A549 (cell line): ENCODE measurements around the gene IL6R. TPM values are rescaled to one million over a fixed set of nuclear protein-coding genes. Genes with fewer than 3 reads are reported as not detected.

Experiments
- ATAC-seq, 2 experiments: fragments of 200-7000 bp in 1 of 2; fragments of >200 bp in 1 of 2; cut with Nextera tagmentation in 1 of 2; cut with Tn5 transposase in 1 of 2; 3 replicates each; pipeline versions ENCODE4 v1.8.0 to v1.9.1; 2018 to 2020; ENCODE audit warnings: mild to moderate bottlenecking in 1 of 2, moderate library complexity in 1 of 2
- CTCF ChIA-PET: fragments of 300-600 bp; sonication (Branson Sonifier 250); formaldehyde crosslinking; extraction: SDS; loops from one replicate; lab custom pipeline; 2021; ENCODE audit warnings: antibody characterized with exemption, inconsistent platforms; lab: Yijun Ruan, JAX
- POLR2A ChIA-PET: fragments of 350-600 bp; formaldehyde crosslinking; extraction: SDS; loops from one replicate; lab custom pipeline; 2021; ENCODE audit warnings: antibody characterized with exemption, inconsistent platforms; lab: Yijun Ruan, JAX
- DNase-seq, 2 experiments: peaks; one replicate each; pipeline versions ENCODE4 v3.0.0 to v3.0.0-alpha.2; 2011 to 2016; ENCODE audit warnings: low read depth in 1 of 2, low spot score in 1 of 2
- FAIRE-seq: peaks from 2 replicates; lab custom pipeline; 2011; peaks lifted over from hg19 to GRCh38; lab: Jason Lieb, UNC
- H3K27ac ChIP-seq, 2 experiments: fragments of >200 bp; sonication (Bioruptor Twin); formaldehyde crosslinking; 3 replicates each; pipeline ENCODE4 v1.5.1; 2016 to 2017
- H3K4me1 ChIP-seq: fragments of >200 bp; sonication (Bioruptor Twin); formaldehyde crosslinking; 3 replicates; pipeline ENCODE4 v1.6.1; 2016
- H3K4me2 ChIP-seq: fragments of >200 bp; sonication (Bioruptor Twin); formaldehyde crosslinking; 3 replicates; pipeline ENCODE4 v1.6.1; 2016
- H3K4me3 ChIP-seq: fragments of >200 bp; sonication (Bioruptor Twin); formaldehyde crosslinking; 3 replicates; pipeline ENCODE4 v1.5.1; 2016
- H3K9me3 ChIP-seq: fragments of >200 bp; sonication (Bioruptor Twin); formaldehyde crosslinking; 3 replicates; pipeline ENCODE4 v1.6.1; 2016
- CBX2 ChIP-seq: fragments of 200-600 bp; sonication (generic); IDR thresholded peaks from 2 replicates; pipeline ENCODE4 v1.6.1; 2016; ENCODE audit warnings: low read depth, mild to moderate bottlenecking, borderline replicate concordance
- CEBPB ChIP-seq, 2 experiments: fragments of >200 bp in 1 of 2; sonication (Bioruptor Twin) in 1 of 2; formaldehyde crosslinking in 1 of 2; IDR thresholded peaks; 2 replicates each; pipeline ENCODE4 v1.6.1; 2012 to 2016
- FOSL2 ChIP-seq, 2 experiments: fragments of 450-650 bp in 1 of 2; fragments of >200 bp in 1 of 2; sonication (Bioruptor Twin) in 1 of 2; formaldehyde crosslinking; IDR thresholded peaks; 2 replicates each; pipeline versions ENCODE4 v1.5.0 to v1.6.1; 2016 to 2020; ENCODE audit warnings: mild to moderate bottlenecking in 1 of 2, moderate library complexity in 1 of 2
- HEYL ChIP-seq: fragments of 250-450 bp; sonication (Bioruptor Pico); IDR thresholded peaks from 2 replicates; pipeline ENCODE4 v1.8.0; 2021; ENCODE audit warnings: mild to moderate bottlenecking, moderate library complexity
- JUN ChIP-seq, 2 experiments: fragments of >200 bp; sonication (Bioruptor Twin); formaldehyde crosslinking; IDR thresholded peaks; 2 replicates in 1 of 2; 3 replicates in 1 of 2; pipeline ENCODE4 v1.6.1; 2016 to 2017
- KDM1A ChIP-seq: fragments of 200-600 bp; sonication (generic); IDR thresholded peaks from 2 replicates; pipeline ENCODE4 v1.6.1; 2016; ENCODE audit warnings: low read depth, mild to moderate bottlenecking
- MAFK ChIP-seq: fragments of 450-650 bp; IDR thresholded peaks from 2 replicates; pipeline ENCODE4 v1.6.1; 2014; ENCODE audit not compliant: partially characterized antibody
- MYC ChIP-seq: IDR thresholded peaks from 2 replicates; pipeline ENCODE4 v1.6.1; 2012; ENCODE audit warnings: mild to moderate bottlenecking, inconsistent platforms, low read length, improper control_type of control experiment, borderline replicate concordance
- NPAS2 ChIP-seq: fragments of 250-450 bp; sonication (Bioruptor Pico); IDR thresholded peaks from 2 replicates; pipeline ENCODE4 v1.8.0; 2022; ENCODE audit warnings: mild to moderate bottlenecking, moderate library complexity, borderline replicate concordance
- PHF8 ChIP-seq: fragments of 200-600 bp; sonication (generic); IDR thresholded peaks from 2 replicates; pipeline ENCODE4 v1.6.1; 2016; ENCODE audit warnings: low read depth, mild to moderate bottlenecking, antibody characterized with exemption, moderate library complexity, borderline replicate concordance
- POLR2A ChIP-seq: IDR thresholded peaks from 2 replicates; pipeline ENCODE4 v1.6.1; 2012; ENCODE audit warnings: mild to moderate bottlenecking, low read length
- RAD21 ChIP-seq, 2 experiments: fragments of >200 bp in 1 of 2; sonication (Bioruptor Twin) in 1 of 2; formaldehyde crosslinking in 1 of 2; IDR thresholded peaks in 1 of 2; conservative IDR thresholded peaks in 1 of 2; 2 replicates in 1 of 2; 3 replicates in 1 of 2; pipeline ENCODE4 v1.6.1; 2012 to 2018; ENCODE audit warnings: inconsistent platforms in 1 of 2
- TFCP2L1 ChIP-seq: fragments of 250-450 bp; sonication (Bioruptor Pico); IDR thresholded peaks from 2 replicates; pipeline ENCODE4 v1.5.0; 2021; ENCODE audit warnings: mild to moderate bottlenecking
- ZFP36 ChIP-seq: fragments of 450-650 bp; IDR thresholded peaks from 2 replicates; pipeline ENCODE4 v1.6.1; 2014; ENCODE audit warnings: borderline replicate concordance; ENCODE audit not compliant: partially characterized antibody
- WGBS: methylation state at CpG from one replicate; pipeline ENCODE4 v1.1.6; 2017; ENCODE audit errors: missing lambda C conversion rate; 5-methylcytosine and 5-hydroxymethylcytosine counted together
- polyA plus RNA-seq, 4 experiments: library from polyadenylated mRNA; depleted of rRNA in 3 of 4; stranded (reverse); fragments of >200 nt; fragmentation: RNase III in 1 of 4; extraction: RNeasy Plus Mini Kit Qiagen cat#74134 plus additional on column Dnase treatment in 1 of 4; gene quantifications; 2 replicates in 3 of 4; 3 replicates in 1 of 4; pipeline ENCODE4 v1.2.3, GENCODE V29; 2011 to 2017
- TF ChIP-seq, protein P1 (sequence below): fragments of 250-450 bp; sonication (Bioruptor Pico); IDR thresholded peaks from 2 replicates; pipeline ENCODE4 v1.5.0; 2021; ENCODE audit warnings: mild to moderate bottlenecking, moderate library complexity, borderline replicate concordance
- TF ChIP-seq, protein P2 (sequence below): fragments of >200 bp; sonication (Bioruptor Twin); formaldehyde crosslinking; IDR thresholded peaks from 3 replicates; pipeline ENCODE4 v1.5.1; 2016
- TF ChIP-seq, protein P3 (sequence below): fragments of 450-650 bp; IDR thresholded peaks from 2 replicates; pipeline ENCODE4 v1.6.1; 2014; ENCODE audit warnings: antibody characterized with exemption
- TF ChIP-seq, protein P4 (sequence below): IDR thresholded peaks from 2 replicates; pipeline ENCODE4 v1.6.1; 2012

The IL6R gene
- polyA plus RNA-seq, 2 of the 4 experiments (the other 2 are of a cell fraction): 2.2 to 2.7 TPM

DNA sequence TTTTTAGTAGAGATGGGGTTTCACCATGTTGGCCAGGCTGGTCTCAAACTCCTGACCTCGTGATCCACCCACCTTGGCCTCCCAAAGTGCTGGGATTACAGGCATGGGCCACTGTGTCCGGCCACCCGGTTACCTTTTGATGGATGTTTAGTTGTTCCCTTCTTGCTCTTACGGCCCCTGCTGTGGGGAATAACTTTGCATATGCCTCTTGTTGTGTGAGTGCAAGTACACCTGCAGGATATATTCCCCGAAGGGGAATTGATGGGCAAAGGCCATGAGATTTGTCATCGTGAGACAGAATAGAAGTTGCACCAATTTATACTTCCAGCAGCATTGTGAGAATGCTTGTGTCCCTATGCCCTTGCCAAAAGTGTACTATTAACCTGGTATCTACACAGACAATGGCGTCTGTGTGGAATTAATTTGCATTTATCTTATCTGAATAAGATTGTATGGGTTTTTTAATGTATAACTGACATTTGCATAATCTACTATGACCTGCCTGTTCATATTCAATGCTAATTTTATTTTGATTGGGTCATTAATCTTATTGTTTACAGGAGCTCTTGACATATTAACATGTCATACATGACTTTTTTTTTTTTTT is 8.1 kb downstream of the IL6R start (continued):
- TF ChIP-seq, protein P1, sequence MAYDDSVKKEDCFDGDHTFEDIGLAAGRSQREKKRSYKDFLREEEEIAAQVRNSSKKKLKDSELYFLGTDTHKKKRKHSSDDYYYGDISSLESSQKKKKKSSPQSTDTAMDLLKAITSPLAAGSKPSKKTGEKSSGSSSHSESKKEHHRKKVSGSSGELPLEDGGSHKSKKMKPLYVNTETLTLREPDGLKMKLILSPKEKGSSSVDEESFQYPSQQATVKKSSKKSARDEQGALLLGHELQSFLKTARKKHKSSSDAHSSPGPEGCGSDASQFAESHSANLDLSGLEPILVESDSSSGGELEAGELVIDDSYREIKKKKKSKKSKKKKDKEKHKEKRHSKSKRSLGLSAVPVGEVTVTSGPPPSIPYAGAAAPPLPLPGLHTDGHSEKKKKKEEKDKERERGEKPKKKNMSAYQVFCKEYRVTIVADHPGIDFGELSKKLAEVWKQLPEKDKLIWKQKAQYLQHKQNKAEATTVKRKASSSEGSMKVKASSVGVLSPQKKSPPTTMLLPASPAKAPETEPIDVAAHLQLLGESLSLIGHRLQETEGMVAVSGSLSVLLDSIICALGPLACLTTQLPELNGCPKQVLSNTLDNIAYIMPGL (CRISPR knock-in tag): no peak
- no peak for TF ChIP-seq PHF8
- no peak for TF ChIP-seq MAFK
- TF ChIP-seq MYC: no peak
- TF ChIP-seq ZFP36: no peak
- no peak for TF ChIP-seq FOSL2 (IDR thresholded peaks at IDR 0.05)
- no peak for TF ChIP-seq FOSL2 (CRISPR knock-in tag; IDR thresholded peaks at IDR 0.05)
- no peak for TF ChIP-seq CBX2
- TF ChIP-seq, protein P2, sequence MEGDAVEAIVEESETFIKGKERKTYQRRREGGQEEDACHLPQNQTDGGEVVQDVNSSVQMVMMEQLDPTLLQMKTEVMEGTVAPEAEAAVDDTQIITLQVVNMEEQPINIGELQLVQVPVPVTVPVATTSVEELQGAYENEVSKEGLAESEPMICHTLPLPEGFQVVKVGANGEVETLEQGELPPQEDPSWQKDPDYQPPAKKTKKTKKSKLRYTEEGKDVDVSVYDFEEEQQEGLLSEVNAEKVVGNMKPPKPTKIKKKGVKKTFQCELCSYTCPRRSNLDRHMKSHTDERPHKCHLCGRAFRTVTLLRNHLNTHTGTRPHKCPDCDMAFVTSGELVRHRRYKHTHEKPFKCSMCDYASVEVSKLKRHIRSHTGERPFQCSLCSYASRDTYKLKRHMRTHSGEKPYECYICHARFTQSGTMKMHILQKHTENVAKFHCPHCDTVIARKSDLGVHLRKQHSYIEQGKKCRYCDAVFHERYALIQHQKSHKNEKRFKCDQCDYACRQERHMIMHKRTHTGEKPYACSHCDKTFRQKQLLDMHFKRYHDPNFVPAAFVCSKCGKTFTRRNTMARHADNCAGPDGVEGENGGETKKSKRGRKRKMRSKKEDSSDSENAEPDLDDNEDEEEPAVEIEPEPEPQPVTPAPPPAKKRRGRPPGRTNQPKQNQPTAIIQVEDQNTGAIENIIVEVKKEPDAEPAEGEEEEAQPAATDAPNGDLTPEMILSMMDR: no peak

DNA sequence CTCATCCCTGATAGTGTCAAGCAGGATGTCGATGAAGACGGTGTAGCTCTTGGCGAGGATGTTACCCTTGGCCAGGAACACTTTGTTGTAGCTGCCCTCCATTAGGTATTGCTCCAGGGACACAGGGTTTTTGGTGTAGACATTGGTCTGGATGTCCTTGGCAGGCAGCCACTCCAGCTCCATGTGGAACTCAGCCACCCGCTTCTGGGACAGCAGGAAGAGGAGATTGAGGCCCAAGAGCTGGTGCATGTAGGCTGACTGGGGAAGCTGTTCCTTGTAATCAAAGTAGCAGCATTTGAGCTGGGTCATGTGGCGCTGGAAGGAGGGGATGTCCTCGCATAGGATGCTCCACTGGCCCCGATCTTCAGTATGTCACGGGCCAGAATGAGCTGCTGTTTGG is 9.5 kb downstream of the IL6R start:
- CTCF ChIA-PET: interaction anchor here (0.7 to 2.1 kb wide), 7 partner anchors 9 to 132 kb away, joined by 3 to 9 read pairs (median 3); no protein-coding TSS in a partner anchor
- POLR2A ChIA-PET: no interaction called here

More for the DNA sequence above, 9.5 kb downstream of the IL6R start:
- no peak for DNase-seq
- Histone ChIP-seq H3K4me1 (peaks cover 27% of the 10 kb centered on the region), H3K27ac (peak overlapping the region; percentile 27 to 50; a peak in 3 of 6 replicates), H3K4me3 (no peak overlapping the region), H3K9me3 (no peaks in the 10 kb centered on the region), H3K4me2 (no peak overlapping the region)
- WGBS: 83% methylated on average over 7 of the region's 8 CpGs
- no peak for FAIRE-seq
- ATAC-seq: no peak
- no peak for TF ChIP-seq JUN (IDR thresholded peaks at IDR 0.05)
- no peak for TF ChIP-seq CEBPB (IDR thresholded peaks at IDR 0.05)
- no peak for TF ChIP-seq KDM1A
- TF ChIP-seq, protein P3, sequence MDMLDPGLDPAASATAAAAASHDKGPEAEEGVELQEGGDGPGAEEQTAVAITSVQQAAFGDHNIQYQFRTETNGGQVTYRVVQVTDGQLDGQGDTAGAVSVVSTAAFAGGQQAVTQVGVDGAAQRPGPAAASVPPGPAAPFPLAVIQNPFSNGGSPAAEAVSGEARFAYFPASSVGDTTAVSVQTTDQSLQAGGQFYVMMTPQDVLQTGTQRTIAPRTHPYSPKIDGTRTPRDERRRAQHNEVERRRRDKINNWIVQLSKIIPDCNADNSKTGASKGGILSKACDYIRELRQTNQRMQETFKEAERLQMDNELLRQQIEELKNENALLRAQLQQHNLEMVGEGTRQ: no peak
- no peak for TF ChIP-seq NPAS2 (CRISPR knock-in tag)
- no peak for TF ChIP-seq HEYL (CRISPR knock-in tag)
- no peak for TF ChIP-seq POLR2A
- TF ChIP-seq RAD21 (conservative IDR thresholded peaks at IDR 0.05 in 1 of 2, IDR thresholded peaks at IDR 0.05 in 1 of 2): no peak
- no peak for TF ChIP-seq TFCP2L1 (CRISPR knock-in tag)
- TF ChIP-seq, protein P4, sequence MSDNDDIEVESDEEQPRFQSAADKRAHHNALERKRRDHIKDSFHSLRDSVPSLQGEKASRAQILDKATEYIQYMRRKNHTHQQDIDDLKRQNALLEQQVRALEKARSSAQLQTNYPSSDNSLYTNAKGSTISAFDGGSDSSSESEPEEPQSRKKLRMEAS: no peak
- TF ChIP-seq, protein P2: no peak
